GM23338 (cell line): ENCODE measurements around the gene PCDHGA8. TPM values are rescaled to one million over a fixed set of nuclear protein-coding genes. Genes with fewer than 3 reads are reported as not detected.
A peak's percentile ranks its signal among the peaks of the same experiment; 100 is the strongest.

Source experiments
- ATAC-seq: fragments of 200-7000 bp; cut with Tn5 transposase; 3 replicates; pipeline ENCODE4 v1.9.1; 2020
- DNase-seq: peaks from one replicate; pipeline ENCODE4 v3.0.0-alpha.2; 2015; ENCODE audit warnings: low spot score
- H2AFZ ChIP-seq: fragments of 200-600 bp; sonication (generic); 2 replicates; pipeline ENCODE4 v1.8.0; 2016; ENCODE audit warnings: antibody characterized with exemption, mild to moderate bottlenecking, moderate library complexity
- H3F3A ChIP-seq: fragments of 200-600 bp; sonication (generic); replicated peaks from 2 replicates; pipeline ENCODE4 v1.8.0; 2017; ENCODE audit warnings: antibody characterized with exemption, mixed run types, low read depth
- H3K27ac ChIP-seq: fragments of 200-600 bp; sonication (generic); 2 replicates; pipeline ENCODE4 v1.6.1; 2016; ENCODE audit warnings: low read depth
- H3K27me3 ChIP-seq: fragments of 200-600 bp; sonication (generic); 2 replicates; pipeline ENCODE4 v1.8.0; 2016; ENCODE audit warnings: mild to moderate bottlenecking, mixed run types, moderate library complexity; ENCODE audit not compliant: insufficient read depth
- H3K36me3 ChIP-seq: fragments of 200-600 bp; sonication (generic); 2 replicates; pipeline ENCODE4 v1.8.0; 2016; ENCODE audit warnings: mild to moderate bottlenecking; ENCODE audit not compliant: insufficient read depth
- H3K4me1 ChIP-seq: fragments of 200-600 bp; sonication (generic); 2 replicates; pipeline ENCODE4 v1.8.0; 2016; ENCODE audit warnings: mild to moderate bottlenecking, moderate library complexity; ENCODE audit not compliant: insufficient read depth
- H3K4me2 ChIP-seq: fragments of 200-600 bp; sonication (generic); 2 replicates; pipeline ENCODE4 v1.7.1; 2017; ENCODE audit warnings: mixed run types
- H3K4me3 ChIP-seq: fragments of 200-600 bp; sonication (generic); 2 replicates; pipeline ENCODE4 v1.6.1; 2016; ENCODE audit warnings: mixed run types
- H3K79me2 ChIP-seq: fragments of 200-600 bp; sonication (generic); replicated peaks from 2 replicates; pipeline ENCODE4 v1.8.0; 2017; ENCODE audit warnings: mild to moderate bottlenecking; ENCODE audit not compliant: insufficient read depth
- H3K9me2 ChIP-seq: fragments of 200-600 bp; sonication (generic); 2 replicates; pipeline ENCODE4 v1.8.0; 2017; ENCODE audit not compliant: insufficient read depth
- H4K20me1 ChIP-seq: fragments of 200-600 bp; sonication (generic); replicated peaks from 2 replicates; pipeline ENCODE4 v1.8.0; 2017; ENCODE audit warnings: mild to moderate bottlenecking; ENCODE audit not compliant: insufficient read depth
- H3K27ac Mint-ChIP-seq: 2 replicates; pipeline ENCODE4 v1.8.0; 2020; ENCODE audit warnings: inconsistent platforms, mild to moderate bottlenecking, moderate library complexity, mixed read lengths
- H3K27me3 Mint-ChIP-seq: 3 replicates; pipeline ENCODE4 v1.8.0; 2022; ENCODE audit warnings: low read depth, mild to moderate bottlenecking, moderate library complexity, mixed read lengths, inconsistent platforms; ENCODE audit not compliant: insufficient read depth, poor library complexity
- H3K36me3 Mint-ChIP-seq: 3 replicates; pipeline ENCODE4 v1.8.0; 2021; ENCODE audit warnings: low read depth, mild to moderate bottlenecking, inconsistent platforms, moderate library complexity, mixed read lengths
- H3K4me1 Mint-ChIP-seq: 3 replicates; pipeline ENCODE4 v1.8.0; 2020; ENCODE audit warnings: mild to moderate bottlenecking, inconsistent platforms, mixed read lengths
- H3K4me3 Mint-ChIP-seq: 3 replicates; pipeline ENCODE4 v1.8.0; 2021; ENCODE audit warnings: moderate library complexity, mild to moderate bottlenecking, inconsistent platforms, mixed read lengths
- H3K9me3 Mint-ChIP-seq: 3 replicates; pipeline ENCODE4 v1.8.0; 2020; ENCODE audit warnings: moderate library complexity, mild to moderate bottlenecking, inconsistent platforms, mixed read lengths
- CTCF ChIP-seq, 2 experiments: fragments of 200-600 bp in 1 of 2; sonication (generic) in 1 of 2; conservative IDR thresholded peaks; 2 replicates each; pipeline versions ENCODE4 v1.5.1 to v1.6.1; 2016 to 2017; ENCODE audit warnings: antibody characterized with exemption in 2 of 2, low read depth in 2 of 2, mild to moderate bottlenecking in 2 of 2, moderate library complexity in 1 of 2
- EZH2 ChIP-seq: fragments of 200-600 bp; sonication (generic); IDR thresholded peaks from one replicate; pipeline ENCODE4 v1.8.0; 2017; ENCODE audit warnings: antibody characterized with exemption, mild to moderate bottlenecking, low read depth; ENCODE audit not compliant: unreplicated experiment
- JUNB ChIP-seq: IDR thresholded peaks from one replicate; pipeline ENCODE4 v1.6.1; 2016; ENCODE audit warnings: antibody characterized with exemption; ENCODE audit not compliant: unreplicated experiment
- ZNF114 ChIP-seq: fragments of 250-450 bp; sonication (Bioruptor Pico); IDR thresholded peaks from 2 replicates; pipeline ENCODE4 v1.5.0; 2020; ENCODE audit warnings: mild to moderate bottlenecking, moderate library complexity
- ZNF331 ChIP-seq: fragments of 250-450 bp; sonication (Bioruptor Pico); IDR thresholded peaks from 2 replicates; pipeline ENCODE4 v1.5.0; 2020; ENCODE audit warnings: low read depth, mild to moderate bottlenecking, moderate library complexity
- polyA plus RNA-seq: library from polyadenylated mRNA; unstranded; fragments of >200 nt; fragmentation: Nextera tagmentation; extraction: Ambion mirVana; gene quantifications from 2 replicates; pipeline ENCODE4 v1.2.1, GENCODE V29; 2016
- total RNA-seq: library from RNA; depleted of rRNA; stranded (reverse); fragments of >200 nt; shearing (Covaris generic); gene quantifications from 2 replicates; pipeline ENCODE4 v1.2.3, GENCODE V29; 2014
- TF ChIP-seq, protein P1 (sequence below): IDR thresholded peaks from one replicate; pipeline ENCODE4 v1.6.1; 2018; ENCODE audit warnings: antibody characterized with exemption; ENCODE audit not compliant: unreplicated experiment

The PCDHGA8 gene
- total and polyA plus RNA-seq, 2 experiments from 2014 or later, result 1.1 to 5.3 TPM

DNA sequence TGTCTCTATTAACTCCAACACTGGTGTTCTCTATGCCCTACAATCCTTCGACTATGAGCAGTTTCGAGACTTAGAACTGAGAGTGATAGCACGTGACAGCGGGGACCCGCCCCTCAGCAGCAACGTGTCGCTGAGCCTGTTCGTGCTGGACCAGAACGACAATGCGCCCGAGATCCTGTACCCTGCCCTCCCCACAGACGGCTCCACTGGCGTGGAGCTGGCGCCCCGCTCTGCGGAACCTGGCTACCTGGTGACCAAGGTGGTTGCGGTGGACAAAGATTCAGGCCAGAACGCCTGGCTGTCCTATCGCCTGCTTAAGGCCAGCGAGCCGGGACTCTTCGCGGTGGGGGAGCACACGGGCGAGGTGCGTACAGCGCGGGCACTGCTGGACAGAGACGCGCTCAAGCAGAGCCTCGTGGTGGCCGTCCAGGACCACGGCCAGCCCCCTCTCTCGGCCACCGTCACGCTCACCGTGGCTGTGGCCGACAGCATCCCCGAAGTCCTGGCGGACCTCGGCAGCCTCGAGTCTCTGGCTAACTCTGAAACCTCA is 30.4 kb downstream of the PCDHGA8 start:
- Histone ChIP-seq H3K36me3 (no peaks in the 10 kb centered on the region), H4K20me1 (no peaks in the 10 kb centered on the region), H3K4me3 (no peak overlapping the region), H3F3A (no peaks in the 10 kb centered on the region), H3K4me1 (no peaks in the 10 kb centered on the region), H3K79me2 (no peaks in the 10 kb centered on the region; the same call in 1 of the 2 replicates), H3K9me2 (no peaks in the 10 kb centered on the region), H3K27ac (no peak overlapping the region), H3K4me2 (no peak overlapping the region), H3K27me3 (peaks cover 20% of the 10 kb centered on the region), H2AFZ (no peak overlapping the region)
- no peak overlapping the region for H3K4me3 Mint-ChIP-seq
- peaks cover 24% of the 10 kb centered on the region for H3K27me3 Mint-ChIP-seq
- no peak for ATAC-seq
- H3K36me3 Mint-ChIP-seq, result peaks cover 90% of the 10 kb centered on the region
- DNase-seq, result no peak
- H3K27ac Mint-ChIP-seq, result no peak overlapping the region
- peaks cover 85% of the 10 kb centered on the region for H3K9me3 Mint-ChIP-seq
- TF ChIP-seq, protein P1, sequence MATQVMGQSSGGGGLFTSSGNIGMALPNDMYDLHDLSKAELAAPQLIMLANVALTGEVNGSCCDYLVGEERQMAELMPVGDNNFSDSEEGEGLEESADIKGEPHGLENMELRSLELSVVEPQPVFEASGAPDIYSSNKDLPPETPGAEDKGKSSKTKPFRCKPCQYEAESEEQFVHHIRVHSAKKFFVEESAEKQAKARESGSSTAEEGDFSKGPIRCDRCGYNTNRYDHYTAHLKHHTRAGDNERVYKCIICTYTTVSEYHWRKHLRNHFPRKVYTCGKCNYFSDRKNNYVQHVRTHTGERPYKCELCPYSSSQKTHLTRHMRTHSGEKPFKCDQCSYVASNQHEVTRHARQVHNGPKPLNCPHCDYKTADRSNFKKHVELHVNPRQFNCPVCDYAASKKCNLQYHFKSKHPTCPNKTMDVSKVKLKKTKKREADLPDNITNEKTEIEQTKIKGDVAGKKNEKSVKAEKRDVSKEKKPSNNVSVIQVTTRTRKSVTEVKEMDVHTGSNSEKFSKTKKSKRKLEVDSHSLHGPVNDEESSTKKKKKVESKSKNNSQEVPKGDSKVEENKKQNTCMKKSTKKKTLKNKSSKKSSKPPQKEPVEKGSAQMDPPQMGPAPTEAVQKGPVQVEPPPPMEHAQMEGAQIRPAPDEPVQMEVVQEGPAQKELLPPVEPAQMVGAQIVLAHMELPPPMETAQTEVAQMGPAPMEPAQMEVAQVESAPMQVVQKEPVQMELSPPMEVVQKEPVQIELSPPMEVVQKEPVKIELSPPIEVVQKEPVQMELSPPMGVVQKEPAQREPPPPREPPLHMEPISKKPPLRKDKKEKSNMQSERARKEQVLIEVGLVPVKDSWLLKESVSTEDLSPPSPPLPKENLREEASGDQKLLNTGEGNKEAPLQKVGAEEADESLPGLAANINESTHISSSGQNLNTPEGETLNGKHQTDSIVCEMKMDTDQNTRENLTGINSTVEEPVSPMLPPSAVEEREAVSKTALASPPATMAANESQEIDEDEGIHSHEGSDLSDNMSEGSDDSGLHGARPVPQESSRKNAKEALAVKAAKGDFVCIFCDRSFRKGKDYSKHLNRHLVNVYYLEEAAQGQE, result peak; percentile 48
- no peak for TF ChIP-seq ZNF114 (CRISPR knock-in tag)
- H3K4me1 Mint-ChIP-seq, result peaks cover 7% of the 10 kb centered on the region

DNA sequence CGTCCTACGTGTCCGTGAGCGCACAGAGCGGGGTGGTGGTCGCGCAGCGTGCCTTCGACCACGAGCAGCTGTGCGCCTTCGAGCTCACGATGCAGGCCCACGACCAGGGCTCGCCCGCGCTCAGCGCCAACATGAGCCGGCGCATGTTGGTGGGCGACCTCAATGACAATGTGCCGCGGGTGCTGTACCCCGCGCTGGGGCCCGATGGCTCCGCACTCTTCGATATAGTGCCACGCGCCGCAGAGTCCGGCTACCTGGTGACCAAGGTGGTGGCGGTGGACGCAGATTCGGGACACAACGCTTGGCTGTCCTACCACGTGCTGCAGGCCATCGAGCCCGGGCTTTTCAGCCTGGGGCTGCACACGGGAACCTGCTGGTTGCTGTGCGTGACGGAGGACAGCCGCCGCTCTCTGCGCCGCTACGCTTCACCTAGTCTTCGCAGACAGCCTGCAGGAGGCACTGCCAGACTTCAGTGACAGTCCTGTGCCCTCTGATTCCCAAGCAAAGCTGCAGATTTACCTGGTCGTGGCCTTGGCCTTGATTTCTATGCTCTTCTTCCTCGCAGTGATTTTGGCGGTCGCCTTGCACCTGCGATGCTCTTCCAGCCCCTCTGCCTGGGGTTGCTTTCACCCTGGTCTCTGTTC is 35.5 kb downstream of the PCDHGA8 start:
- Histone ChIP-seq H3K27ac (no peak overlapping the region), H3K4me3 (no peak overlapping the region), H3K27me3 (no peaks in the 10 kb centered on the region), H3K4me2 (no peak overlapping the region), H2AFZ (no peak overlapping the region), H3K79me2 (no peaks in the 10 kb centered on the region; the same call in 1 of the 2 replicates), H4K20me1 (no peaks in the 10 kb centered on the region), H3K4me1 (no peaks in the 10 kb centered on the region), H3K9me2 (no peaks in the 10 kb centered on the region), H3K36me3 (peaks cover 8% of the 10 kb centered on the region; the same call in 1 of the 2 replicates), H3F3A (no peaks in the 10 kb centered on the region)
- peaks cover 81% of the 10 kb centered on the region for H3K36me3 Mint-ChIP-seq
- peaks cover 8% of the 10 kb centered on the region for H3K27me3 Mint-ChIP-seq
- ATAC-seq (no peak), DNase-seq (peak; percentile 47)
- TF ChIP-seq CTCF (conservative IDR thresholded peaks at IDR 0.05; ENCODE audit: low read depth in 2 of 2) (peak; percentile 13 to 63; a peak in 2 of 4 replicates), ZNF331 (CRISPR knock-in tag) (no peak), EZH2 (no peak), JUNB (no peak)
- no peaks in the 10 kb centered on the region; the same call in 2 of the 3 replicates for H3K4me1 Mint-ChIP-seq
- H3K9me3 Mint-ChIP-seq, result peaks cover 79% of the 10 kb centered on the region
- no peak overlapping the region; the same call in 2 of the 3 replicates for H3K4me3 Mint-ChIP-seq
- no peak overlapping the region for H3K27ac Mint-ChIP-seq
